ENCODE data around the gene RGR.

GRCh38 chr10:84256510-84257342 is 11.9 kb downstream of the RGR start:
- TF ChIP-seq GATA3 (IDR thresholded peaks at IDR 0.05; ENCODE audit: low read depth, low read length): no peak
- no peak for TF ChIP-seq GATA2 (IDR thresholded peaks at IDR 0.05; ENCODE audit: low read depth, low read length)

Data from SH-SY5Y (cell line).